Measurements from ENCODE around the gene GSTA5.
"Not testable (repeated sequence)": the region's sequence is repeated elsewhere in the genome, so short reads cannot be mapped to it uniquely, and the experiment has no call there.

GSTA5 gene

DNA sequence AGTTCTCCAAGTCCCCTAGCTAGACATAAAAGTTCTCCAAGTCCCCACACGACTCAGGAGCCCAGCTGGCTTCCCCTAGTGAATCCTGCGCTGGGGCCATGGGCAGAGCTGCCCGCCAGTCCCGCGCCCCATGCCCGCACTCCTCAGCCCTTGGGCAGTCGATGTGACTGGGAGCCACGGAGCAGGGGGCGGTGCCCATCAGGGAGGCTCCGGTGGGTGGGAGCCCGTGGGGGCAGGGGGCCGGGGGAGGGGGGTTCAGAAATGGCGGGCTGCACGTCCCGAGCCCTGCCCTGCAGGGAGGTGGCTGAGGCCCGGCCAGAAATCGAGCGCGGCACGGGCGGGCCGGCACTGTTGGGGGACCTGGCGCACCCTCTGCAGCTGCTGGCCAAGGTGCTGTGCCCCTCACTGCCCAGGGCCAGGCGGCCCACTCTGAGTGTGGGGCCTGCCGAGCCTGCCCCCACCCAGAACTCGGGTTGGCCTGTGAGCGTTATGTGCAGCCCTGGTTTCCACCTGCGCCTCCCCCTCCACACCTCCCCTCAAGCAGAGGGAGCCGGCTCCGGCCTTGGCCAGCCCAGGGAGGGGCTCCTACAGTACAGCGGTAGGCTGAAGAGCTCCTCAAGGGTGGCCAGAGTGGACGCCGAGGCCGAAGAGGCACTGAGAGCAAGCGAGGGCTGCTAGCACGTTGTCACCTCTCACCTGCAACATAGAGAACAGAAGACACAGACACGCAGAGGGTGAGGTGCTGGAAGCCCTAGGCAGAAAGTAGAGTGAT is 11.4 kb downstream of the GSTA5 start:
- DNase-seq (ENCODE audit: low read depth), result no peak
- no peak overlapping the region for H3K4me3 ChIP-seq (ENCODE audit: low read length)
- TF ChIP-seq, protein P1, sequence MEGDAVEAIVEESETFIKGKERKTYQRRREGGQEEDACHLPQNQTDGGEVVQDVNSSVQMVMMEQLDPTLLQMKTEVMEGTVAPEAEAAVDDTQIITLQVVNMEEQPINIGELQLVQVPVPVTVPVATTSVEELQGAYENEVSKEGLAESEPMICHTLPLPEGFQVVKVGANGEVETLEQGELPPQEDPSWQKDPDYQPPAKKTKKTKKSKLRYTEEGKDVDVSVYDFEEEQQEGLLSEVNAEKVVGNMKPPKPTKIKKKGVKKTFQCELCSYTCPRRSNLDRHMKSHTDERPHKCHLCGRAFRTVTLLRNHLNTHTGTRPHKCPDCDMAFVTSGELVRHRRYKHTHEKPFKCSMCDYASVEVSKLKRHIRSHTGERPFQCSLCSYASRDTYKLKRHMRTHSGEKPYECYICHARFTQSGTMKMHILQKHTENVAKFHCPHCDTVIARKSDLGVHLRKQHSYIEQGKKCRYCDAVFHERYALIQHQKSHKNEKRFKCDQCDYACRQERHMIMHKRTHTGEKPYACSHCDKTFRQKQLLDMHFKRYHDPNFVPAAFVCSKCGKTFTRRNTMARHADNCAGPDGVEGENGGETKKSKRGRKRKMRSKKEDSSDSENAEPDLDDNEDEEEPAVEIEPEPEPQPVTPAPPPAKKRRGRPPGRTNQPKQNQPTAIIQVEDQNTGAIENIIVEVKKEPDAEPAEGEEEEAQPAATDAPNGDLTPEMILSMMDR (conservative IDR thresholded peaks at IDR 0.05; ENCODE audit: low read depth, low read length), result no peak

DNA sequence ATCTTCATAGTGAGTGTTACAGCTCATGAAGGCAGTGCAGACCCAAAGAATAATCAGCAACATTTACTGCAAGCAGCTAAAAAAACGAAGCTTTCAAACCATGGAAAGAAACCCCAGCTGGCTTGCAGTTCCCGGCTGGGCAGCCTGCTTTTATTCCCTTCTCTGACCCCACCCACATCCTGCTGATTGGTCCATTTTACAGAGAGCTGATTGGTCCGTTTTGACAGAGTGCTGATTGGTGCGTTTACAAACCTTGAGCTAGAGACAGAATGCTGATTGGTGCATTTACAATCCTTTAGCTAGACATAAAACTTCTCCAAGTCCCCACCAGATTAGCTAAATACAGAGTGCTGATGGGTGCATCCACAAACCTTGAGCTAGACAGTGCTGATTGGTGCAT is 12.0 kb downstream of the GSTA5 start:
- H3K4me3 ChIP-seq (ENCODE audit: low read length); DNase-seq (ENCODE audit: low read depth): not testable (repeated sequence)

- H3K4me3 ChIP-seq (ENCODE audit: low read length); DNase-seq (ENCODE audit: low read depth): not testable (repeated sequence)
These were observed 13.4 kb downstream of the GSTA5 start for GRCh38 chr6:52827073-52827783.

GRCh38 chr6:52826513-52826912 is 14.1 kb downstream of the GSTA5 start:
- TF ChIP-seq, protein P1 (conservative IDR thresholded peaks at IDR 0.05; ENCODE audit: low read depth, low read length), result no peak
- no peak overlapping the region for H3K4me3 ChIP-seq (ENCODE audit: low read length)
- no peak for DNase-seq (ENCODE audit: low read depth)

DNA sequence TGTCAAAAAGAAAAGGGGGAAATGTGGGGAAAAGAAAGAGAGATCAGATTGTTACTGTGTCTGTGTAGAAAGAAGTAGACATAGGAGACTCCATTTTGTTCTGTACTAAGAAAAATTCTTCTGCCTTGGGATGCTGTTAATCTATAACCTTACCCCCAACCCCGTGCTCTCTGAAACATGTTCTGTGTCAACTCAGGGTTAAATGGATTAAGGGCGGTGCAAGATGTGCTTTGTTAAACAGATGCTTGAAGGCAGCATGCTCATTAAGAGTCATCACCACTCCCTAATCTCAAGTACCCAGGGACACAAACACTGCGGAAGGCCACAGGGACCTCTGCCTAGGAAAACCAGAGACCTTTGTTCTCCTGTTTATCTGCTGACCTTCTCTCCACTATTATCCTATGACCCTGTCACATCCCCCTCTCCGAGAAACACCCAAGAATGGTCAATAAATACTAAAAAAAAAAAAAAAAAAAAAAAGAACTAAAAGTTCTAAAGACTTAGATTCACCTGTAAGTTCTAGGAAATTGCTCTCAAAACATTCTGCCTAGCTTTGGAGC is 14.6 kb downstream of the GSTA5 start:
- not testable (repeated sequence) for H3K4me3 ChIP-seq (ENCODE audit: low read length); DNase-seq (ENCODE audit: low read depth)

- not testable (repeated sequence) for H3K4me3 ChIP-seq (ENCODE audit: low read length); DNase-seq (ENCODE audit: low read depth)
These were observed 15.3 kb downstream of the GSTA5 start for GRCh38 chr6:52825270-52825793.

DNA sequence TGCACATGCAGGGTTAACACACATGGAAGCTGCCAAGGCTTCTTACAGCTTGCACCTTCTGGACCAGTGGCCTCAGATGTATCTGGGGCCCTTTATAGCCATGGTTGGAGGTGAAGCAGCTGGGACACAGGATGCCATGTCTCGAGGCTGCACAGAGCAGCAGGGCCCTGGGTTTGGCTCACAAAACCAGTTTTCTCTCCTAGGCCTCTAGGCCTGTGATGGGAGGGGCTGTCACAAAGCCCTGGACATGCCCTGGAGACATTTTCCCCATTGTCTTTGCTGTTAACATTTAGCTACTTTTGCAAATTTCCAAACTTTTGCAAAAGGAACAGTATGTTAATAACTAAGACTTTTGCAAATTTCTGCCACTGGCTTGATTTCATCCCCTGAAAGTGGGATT is 18.8 kb downstream of the GSTA5 start:
- TF ChIP-seq, protein P1 (conservative IDR thresholded peaks at IDR 0.05; ENCODE audit: low read depth, low read length), result no peak
- no peak for DNase-seq (ENCODE audit: low read depth)
- H3K4me3 ChIP-seq (ENCODE audit: low read length), result no peak overlapping the region

- no peak for DNase-seq (ENCODE audit: low read depth)
- TF ChIP-seq, protein P1 (conservative IDR thresholded peaks at IDR 0.05; ENCODE audit: low read depth, low read length), result no peak
- no peak overlapping the region for H3K4me3 ChIP-seq (ENCODE audit: low read length)
These were observed 20.4 kb downstream of the GSTA5 start for GRCh38 chr6:52820198-52820597.
